Stomach (tissue), 4 donors: ENCODE measurements around the gene UMAD1.

Source experiments
- CTCF ChIP-seq, 7 experiments: fragments of 450-650 bp in 4 of 7; fragments of 200-600 bp in 3 of 7; sonication (generic) in 3 of 7; IDR thresholded peaks; one replicate each; pipeline ENCODE4 v1.5.1; 2016 to 2019; ENCODE audit warnings: antibody characterized with exemption in 7 of 7, control low read depth in 2 of 7, mild to moderate bottlenecking in 1 of 7
- POLR2A ChIP-seq, 4 donors: fragments of 450-650 bp; IDR thresholded peaks; one replicate each; pipeline ENCODE4 v1.6.1; 2016; ENCODE audit warnings: antibody characterized with exemption in 4 of 4, control low read depth in 2 of 4, mild to moderate bottlenecking in 1 of 4, moderate library complexity in 1 of 4

GRCh38 chr7:7719236-7719635 lies 78.7 kb downstream of the UMAD1 start:
- no peak for TF ChIP-seq POLR2A (IDR thresholded peaks at IDR 0.05)
- no peak for TF ChIP-seq CTCF (IDR thresholded peaks at IDR 0.05)
